Measurements from ENCODE around the gene ANAPC10.

DNA sequence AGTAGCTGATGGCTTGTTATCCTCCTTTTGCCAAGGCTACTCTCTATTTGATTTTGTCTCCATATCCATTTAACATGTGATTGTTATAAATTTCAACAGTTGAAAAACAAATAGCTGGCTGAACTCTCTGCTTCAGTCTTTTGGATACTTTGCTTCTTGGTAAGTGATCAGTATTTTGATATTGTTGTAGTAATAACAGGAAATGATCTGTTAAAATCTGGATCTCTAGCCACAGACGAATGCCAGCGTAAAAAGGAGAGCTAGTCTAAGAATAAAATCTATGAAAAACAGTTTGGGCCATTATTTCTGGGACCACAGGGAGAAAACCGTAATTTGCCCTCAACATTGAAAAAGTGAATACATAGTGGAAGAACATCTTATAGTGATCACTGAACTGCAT is 113.8 kb downstream of the ANAPC10 start:
- TF ChIP-seq EZH2phosphoT487 (IDR thresholded peaks at IDR 0.05; ENCODE audit: insufficient read depth, low read depth) (no peak), EZH2 (IDR thresholded peaks at IDR 0.05; ENCODE audit: insufficient read depth, poor library complexity, severe bottlenecking) (no peak)

Measured in GM23248 (cell line).